LNCAP (cell line): ENCODE data around the gene SNTG2.

Source experiments
- CTCF ChIP-seq: fragments of 450-650 bp; IDR thresholded peaks from 2 replicates; pipeline ENCODE4 v1.5.1; 2017; ENCODE audit warnings: mild to moderate bottlenecking

The SNTG2 gene

GRCh38 chr2:1301056-1301455 is 350.4 kb downstream of the SNTG2 start:
- no peak for TF ChIP-seq CTCF

- TF ChIP-seq CTCF: no peak
Observed at GRCh38 chr2:1305342-1306013, 354.8 kb downstream of the SNTG2 start.

GRCh38 chr2:1306014-1306686 is 355.5 kb downstream of the SNTG2 start:
- no peak for TF ChIP-seq CTCF

DNA sequence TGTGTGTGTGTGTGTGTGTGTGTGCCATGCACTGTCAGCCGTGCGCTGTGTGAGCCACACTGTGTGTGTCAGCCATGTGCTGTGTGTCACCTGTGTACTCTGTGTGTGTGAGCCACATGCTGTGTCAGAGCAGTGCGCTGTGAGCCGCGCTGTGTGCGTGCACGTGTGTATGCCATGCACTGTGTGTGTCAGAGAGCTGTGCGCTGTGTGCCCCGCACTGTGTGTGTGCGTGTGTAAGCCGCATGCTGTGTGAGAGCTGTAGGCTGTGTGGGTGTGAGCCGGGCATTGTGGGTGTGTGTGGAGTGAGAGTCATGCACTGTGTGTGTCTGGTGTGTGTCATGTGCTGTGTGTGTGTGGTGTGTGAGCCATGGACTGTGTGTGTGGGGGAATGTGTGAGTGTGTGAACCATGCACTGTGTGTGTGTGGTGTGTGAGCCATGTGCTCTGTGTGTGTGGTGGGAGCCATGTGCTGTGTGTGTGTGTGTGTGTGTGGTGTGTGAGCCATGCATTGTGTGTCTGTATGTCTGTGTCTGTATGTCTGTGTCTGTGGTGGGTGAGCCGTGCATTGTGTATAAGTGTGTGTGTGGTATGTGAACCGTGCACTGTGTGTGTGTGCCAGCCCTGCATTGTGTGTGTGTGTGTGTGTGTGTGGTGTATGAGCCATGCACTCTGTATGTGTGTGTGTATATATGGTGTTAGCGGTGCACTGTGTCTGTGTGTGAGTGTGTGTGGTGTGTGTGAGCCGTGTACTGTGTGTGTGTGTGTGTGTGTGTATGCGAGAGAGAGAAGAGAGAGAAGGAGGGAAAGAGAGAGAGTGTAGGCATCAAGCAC is 356.3 kb downstream of the SNTG2 start:
- no peak for TF ChIP-seq CTCF

GRCh38 chr2:1307670-1308069 is 357.0 kb downstream of the SNTG2 start:
- TF ChIP-seq CTCF: no peak

DNA sequence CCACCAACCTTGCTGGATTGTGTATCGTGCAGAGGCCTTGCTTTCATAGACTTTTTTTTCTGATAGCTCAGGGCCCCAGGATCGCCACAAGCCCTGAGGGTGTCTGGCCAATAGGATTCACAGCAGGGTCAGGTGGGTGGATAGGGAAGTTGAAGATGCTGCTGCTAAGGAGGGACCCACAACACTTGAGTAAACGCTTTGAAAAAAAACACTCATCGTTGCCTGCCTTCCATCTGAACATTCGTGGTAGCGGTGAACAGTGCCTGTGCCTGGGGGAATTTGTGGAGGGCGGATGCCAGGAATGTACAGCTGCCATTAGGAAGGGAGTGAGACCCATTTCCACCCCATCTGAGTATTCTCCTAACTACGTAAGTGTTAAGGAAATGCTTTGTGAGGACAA is 358.0 kb downstream of the SNTG2 start:
- TF ChIP-seq CTCF: no peak

- no peak for TF ChIP-seq CTCF
Observed at GRCh38 chr2:1309507-1309906, 358.9 kb downstream of the SNTG2 start.
